Heart right ventricle (tissue), 16 donors: Measurements from ENCODE around the gene CFAP157. TPM values are rescaled to one million over a fixed set of nuclear protein-coding genes. Genes with fewer than 3 reads are reported as not detected.

ENCODE experiments used
- ATAC-seq, 8 donors: fragments of 200-7000 bp; cut with Tn5 transposase; one replicate each; pipeline ENCODE4 v1.9.1; 2020; ENCODE audit warnings: mild to moderate bottlenecking in 8 of 8, moderate library complexity in 8 of 8, moderate number of reproducible peaks in 1 of 8
- DNase-seq, 2 donors: peaks; one replicate each; pipeline ENCODE4 v3.0.0-alpha.2; 2020
- H3K27ac ChIP-seq, 10 donors: fragments of 200-600 bp; sonication (generic) in 2 of 10; one replicate each; pipeline versions ENCODE4 v1.5.0 to v1.8.0; 2020 to 2022; ENCODE audit warnings: mild to moderate bottlenecking in 3 of 10
- H3K27me3 ChIP-seq, 7 donors: fragments of 200-600 bp; one replicate each; pipeline ENCODE4 v1.8.0; 2021 to 2022; ENCODE audit warnings: mild to moderate bottlenecking in 2 of 7
- H3K36me3 ChIP-seq, 9 donors: fragments of 200-600 bp; sonication (generic) in 1 of 9; one replicate each; pipeline versions ENCODE4 v1.5.0 to v1.8.0; 2020 to 2022; ENCODE audit warnings: mild to moderate bottlenecking in 2 of 9
- H3K4me1 ChIP-seq, 9 donors: fragments of 200-600 bp; sonication (generic) in 1 of 9; one replicate each; pipeline versions ENCODE4 v1.5.0 to v1.8.0; 2020 to 2022; ENCODE audit warnings: mild to moderate bottlenecking in 4 of 9
- H3K4me3 ChIP-seq, 10 donors: fragments of 200-600 bp; sonication (generic) in 2 of 10; one replicate each; pipeline versions ENCODE4 v1.5.0 to v1.8.0; 2020 to 2022; ENCODE audit warnings: mild to moderate bottlenecking in 7 of 10, moderate library complexity in 2 of 10
- H3K9me3 ChIP-seq, 11 donors: fragments of 200-600 bp in 10 of 11; sonication (generic) in 2 of 11; one replicate each; pipeline versions ENCODE4 v1.5.0 to v1.8.0; 2013 to 2022; ENCODE audit warnings: mild to moderate bottlenecking in 2 of 11, control low read depth in 1 of 11, moderate library complexity in 1 of 11
- CTCF ChIP-seq, 9 donors: fragments of 200-600 bp; sonication (generic) in 2 of 9; IDR thresholded peaks; one replicate each; pipeline versions ENCODE4 v1.5.0 to v1.8.0; 2021 to 2022; ENCODE audit warnings: antibody characterized with exemption in 9 of 9, mild to moderate bottlenecking in 5 of 9, moderate library complexity in 1 of 9
- WGBS, 2 donors: extraction: QIAGEN DNeasy Blood & Tissue Kit; methylation state at CpG; one replicate each; pipeline ENCODE4 v1.1.7; 2013; ENCODE audit warnings: inconsistent platforms in 1 of 2; 5-methylcytosine and 5-hydroxymethylcytosine counted together
- intact Hi-C, 10 donors: fragments of 100-400 bp; cut with DNase I; formaldehyde crosslinking; loops; one replicate each; pipeline versions ENCODE4 v1.11.1 to v1.14.2; 2022
- polyA plus RNA-seq, 2 donors: library from polyadenylated mRNA; stranded (reverse); fragments of 200-250 nt; gene quantifications; one replicate each; pipeline ENCODE4 v1.2.3, GENCODE V29; 2013
- total RNA-seq, 10 donors: library from RNA; stranded (reverse); fragmentation: NEBNext Ultra II Directional in 3 of 10; extraction: Animal tissue kit (Norgen Biotek cat#: 25700) in 3 of 10; gene quantifications; one replicate each; pipeline versions ENCODE4 v1.2.1 to v1.2.4, GENCODE V29; 2021 to 2023
- donor health status: Arrhythmogenic right ventricular cardiomyopathy.
- donor health status: ischemic (EF 13 %, LVEDD 7.1; RV severe dilation, severe dysfunction).
- donor health status: healthy with polysubstance abuse.
- donor health status: DM: no; HTN: yes; CAD: no.
- donor health status: DM: no; HTN: no; CAD: no.
- donor health status: ischemic (EF 25% LVEDD 6.9; RV normal size, moderate dysfunction).
- donor health status: ischemic (EF 25% LVEDD 5.7; RV mildly dilated, moderate dysfunction).
- donor health status: healthy.
- donor health status: DM: yes; HTN: yes; CAD: no.
- donor health status: Ischemic cardiomyopathy.
- donor health status: ischemic (EF 35%, LVEDD 5.7; RV mildly dilated, moderate dysfunction).
- donor health status: nonischemic (EF 11% LVEDD 7.7; RV severe dilation, severe dysfunction).
- donor health status: DM: yes; HTN: yes; CAD: no.
- donor health status: PGD.
- donor health status: ischemic (EF 29% LVEDD 5.4; RV normal size, mild dysfunction).
- donor health status: nonischemic (EF 23%, LVEDD 6.1; RV moderate dilation, normal function).

CFAP157 gene
- total and polyA plus RNA-seq, 12 donors: 0.10 to 0.19 (median 0.14) TPM; not detected in 8

- ATAC-seq: peak in 6 of 8 donors; percentile 32 to 73 (median 50)
- intact Hi-C loops: loop anchor here in 1 of 10 donors (10.0 kb wide), 1 partner anchor 219 kb away; no protein-coding TSS in a partner anchor
- peak overlapping the region in 5 of 10 donors; percentile 14 to 56 (median 26) for H3K27ac ChIP-seq
Observed at GRCh38 chr9:127724012-127724411, 17.2 kb downstream of the CFAP157 start.

GRCh38 chr9:127726871-127727270, 20.1 kb downstream of the CFAP157 start:
- no peaks in the 10 kb centered on the region for H3K9me3 ChIP-seq
- H3K27ac ChIP-seq: no peak overlapping the region
- ATAC-seq (no peak), DNase-seq (no peak)
- peaks cover 0 to 12% (median 0%) of the 10 kb centered on the region in 9 donors for H3K36me3 ChIP-seq
- intact Hi-C loops: loop anchor here in 1 of 10 donors (10.0 kb wide), 1 partner anchor 222 kb away; no protein-coding TSS in a partner anchor
- TF ChIP-seq CTCF (IDR thresholded peaks at IDR 0.05): no peak
- H3K4me1 ChIP-seq: peaks cover 0 to 14% (median 12%) of the 10 kb centered on the region in 9 donors
- WGBS, 2 donors: 78 to 80% methylated on average over 8 of the region's 8 CpGs
- H3K4me3 ChIP-seq: no peak overlapping the region
- H3K27me3 ChIP-seq: peaks cover 0 to 6% (median 0%) of the 10 kb centered on the region in 7 donors

More at GRCh38 chr9:127724012-127724411, 17.2 kb downstream of the CFAP157 start:
- Histone ChIP-seq H3K9me3 (no peaks in the 10 kb centered on the region), H3K4me1 (peaks cover 0 to 14% (median 12%) of the 10 kb centered on the region in 9 donors), H3K36me3 (no peaks in the 10 kb centered on the region), H3K4me3 (peak overlapping the region in 1 of 10 donors; percentile 13), H3K27me3 (peaks cover 0 to 6% (median 0%) of the 10 kb centered on the region in 7 donors)
- TF ChIP-seq CTCF (IDR thresholded peaks at IDR 0.05): no peak
- DNase-seq: peak in 1 of 2 donors; percentile 50
- WGBS, 2 donors: 35 to 40% methylated on average over 23 of the region's 23 CpGs

GRCh38 chr9:127728808-127729207, 22.0 kb downstream of the CFAP157 start:
- no peak overlapping the region for H3K27ac ChIP-seq
- intact Hi-C loops: loop anchor here in 1 of 10 donors (10.0 kb wide), 1 partner anchor 224 kb away; no protein-coding TSS in a partner anchor
- H3K4me3 ChIP-seq: no peak overlapping the region
- H3K4me1 ChIP-seq: peaks cover 2 to 19% (median 10%) of the 10 kb centered on the region in 9 donors
- ATAC-seq (no peak), DNase-seq (no peak)
- no peak for TF ChIP-seq CTCF (IDR thresholded peaks at IDR 0.05)
- H3K36me3 ChIP-seq: peaks cover 0 to 28% (median 10%) of the 10 kb centered on the region in 9 donors
- H3K9me3 ChIP-seq: no peaks in the 10 kb centered on the region
- peaks cover 0 to 6% (median 0%) of the 10 kb centered on the region in 7 donors for H3K27me3 ChIP-seq
- WGBS, 2 donors: 91% methylated on average over 8 of the region's 8 CpGs

GRCh38 chr9:127729522-127730256, 22.9 kb downstream of the CFAP157 start:
- Histone ChIP-seq H3K4me1 (peaks cover 8 to 19% (median 9%) of the 10 kb centered on the region in 9 donors), H3K4me3 (no peak overlapping the region), H3K27ac (no peak overlapping the region), H3K9me3 (no peaks in the 10 kb centered on the region), H3K36me3 (peaks cover 0 to 28% (median 10%) of the 10 kb centered on the region in 9 donors), H3K27me3 (peaks cover 0 to 2% (median 0%) of the 10 kb centered on the region in 7 donors)
- intact Hi-C loops: loop anchor here (5.0 to 10.0 kb wide), 7 partner anchors 137 to 227 kb away; partner anchors contain the start of gene AK1 (in 1 of the 10)
- ATAC-seq (no peak), DNase-seq (no peak)
- 90 to 91% methylated on average over 18 of the region's 18 CpGs for WGBS, 2 donors
- TF ChIP-seq CTCF (IDR thresholded peaks at IDR 0.05): no peak
